ENCODE measurements around the gene ZNF600.
"Not testable (repeated sequence)": the region's sequence is repeated elsewhere in the genome, so short reads cannot be mapped to it uniquely, and the experiment has no call there.

The ZNF600 gene

GRCh38 chr19:52741951-52742485 lies 44.6 kb downstream of the ZNF600 start:
- DNase-seq (ENCODE audit: low spot score): no peak

GRCh38 chr19:52741371-52741770 lies 45.2 kb downstream of the ZNF600 start:
- DNase-seq (ENCODE audit: low spot score): not testable (repeated sequence)

GRCh38 chr19:52739576-52739975 lies 47.0 kb downstream of the ZNF600 start:
- DNase-seq (ENCODE audit: low spot score): no peak

GRCh38 chr19:52735734-52736133 lies 50.9 kb downstream of the ZNF600 start:
- peak; percentile 31 for DNase-seq (ENCODE audit: low spot score)

- peak; percentile 94 for DNase-seq (ENCODE audit: low spot score)
Observed at GRCh38 chr19:52734893-52735661, 51.5 kb downstream of the ZNF600 start, which contains the start of gene ZNF611. Gene ZNF611 (minus strand): TSS chr19:52735044. CDS start chr19:52715894, 19,150 bp downstream.

GRCh38 chr19:52734331-52734892 lies 52.2 kb downstream of the ZNF600 start:
- no peak for DNase-seq (ENCODE audit: low spot score)

GRCh38 chr19:52726051-52726450 lies 60.5 kb downstream of the ZNF600 start:
- DNase-seq (ENCODE audit: low spot score): not testable (repeated sequence)

GRCh38 chr19:52725528-52725961 lies 61.0 kb downstream of the ZNF600 start:
- no peak for DNase-seq (ENCODE audit: low spot score)

- DNase-seq (ENCODE audit: low spot score): no peak
Observed at GRCh38 chr19:52724701-52725514, 61.7 kb downstream of the ZNF600 start.

GRCh38 chr19:52723907-52724598 lies 62.5 kb downstream of the ZNF600 start:
- DNase-seq (ENCODE audit: low spot score): not testable (repeated sequence)

GRCh38 chr19:52722062-52723003 lies 64.3 kb downstream of the ZNF600 start:
- no peak for DNase-seq (ENCODE audit: low spot score)

GRCh38 chr19:52720541-52720940 lies 66.0 kb downstream of the ZNF600 start:
- not testable (repeated sequence) for DNase-seq (ENCODE audit: low spot score)

GRCh38 chr19:52716522-52716921 lies 70.1 kb downstream of the ZNF600 start:
- DNase-seq (ENCODE audit: low spot score): no peak

GRCh38 chr19:52715902-52716301 lies 70.7 kb downstream of the ZNF600 start:
- not testable (repeated sequence) for DNase-seq (ENCODE audit: low spot score)

- not testable (repeated sequence) for DNase-seq (ENCODE audit: low spot score)
Observed at GRCh38 chr19:52715330-52715729, 71.3 kb downstream of the ZNF600 start.
